ENCODE measurements around the gene EDN1. TPM values are rescaled to one million over a fixed set of nuclear protein-coding genes. Genes with fewer than 3 reads are reported as not detected.

Gene EDN1
- total RNA-seq, 1 donor from 2014 or later, result 376 TPM

GRCh38 chr6:12344296-12344695 lies 54.1 kb downstream of the EDN1 start:
- no peak for DNase-seq (ENCODE audit: extremely low read depth, low read depth, low spot score)

GRCh38 chr6:12344961-12345693 lies 55.0 kb downstream of the EDN1 start:
- DNase-seq (ENCODE audit: extremely low read depth, low read depth, low spot score), result no peak

GRCh38 chr6:12345694-12346058 lies 55.5 kb downstream of the EDN1 start:
- DNase-seq (ENCODE audit: extremely low read depth, low read depth, low spot score), result no peak

All from glomerular endothelial cell (primary cell).